DND-41 (cell line): ENCODE data around the gene CLIC5.

Experiments used
- ATAC-seq: fragments of 200-7000 bp; cut with Tn5 transposase; 3 replicates; pipeline ENCODE4 v1.9.1; 2021; ENCODE audit warnings: low read depth; ENCODE audit not compliant: insufficient read depth
- DNase-seq: peaks from one replicate; pipeline ENCODE4 v3.0.0-alpha.2; 2020
- H2AFZ ChIP-seq: 2 replicates; pipeline ENCODE4 v1.6.0; 2012; ENCODE audit warnings: low read depth, low read length
- H3K27ac ChIP-seq: 2 replicates; pipeline ENCODE4 v1.5.1; 2012; ENCODE audit warnings: low read length, inconsistent platforms
- H3K27me3 ChIP-seq: fragments of 200-600 bp; sonication (generic); 2 replicates; pipeline ENCODE4 v1.6.0; 2012; ENCODE audit warnings: low read length, mild to moderate bottlenecking, inconsistent platforms; ENCODE audit not compliant: insufficient read depth, poor library complexity
- H3K36me3 ChIP-seq: 2 replicates; pipeline ENCODE4 v1.5.1; 2012; ENCODE audit warnings: low read length, inconsistent platforms; ENCODE audit not compliant: insufficient read depth
- H3K4me1 ChIP-seq: 2 replicates; pipeline ENCODE4 v1.5.1; 2012; ENCODE audit warnings: mild to moderate bottlenecking, low read length; ENCODE audit not compliant: insufficient read depth
- H3K4me2 ChIP-seq: 2 replicates; pipeline ENCODE4 v1.6.0; 2012; ENCODE audit warnings: mild to moderate bottlenecking, moderate library complexity, low read length, inconsistent platforms; ENCODE audit not compliant: insufficient read depth
- H3K4me3 ChIP-seq, 2 experiments: fragments of 200-600 bp in 1 of 2; shearing (Covaris generic) in 1 of 2; 2 replicates each; pipeline ENCODE4 v1.5.1; 2012 to 2016; ENCODE audit warnings: inconsistent platforms in 2 of 2, low read length in 2 of 2, mild to moderate bottlenecking in 2 of 2, low read depth in 1 of 2, moderate library complexity in 1 of 2
- H3K79me2 ChIP-seq: 2 replicates; pipeline ENCODE4 v1.6.0; 2012; ENCODE audit warnings: low read length, inconsistent platforms; ENCODE audit not compliant: insufficient read depth
- H3K9ac ChIP-seq: 2 replicates; pipeline ENCODE4 v1.6.0; 2012; ENCODE audit warnings: low read depth, mild to moderate bottlenecking, inconsistent platforms, low read length, moderate library complexity
- H3K9me3 ChIP-seq: 2 replicates; pipeline ENCODE4 v1.5.1; 2012; ENCODE audit warnings: low read length, moderate library complexity, mild to moderate bottlenecking, inconsistent platforms; ENCODE audit not compliant: insufficient read depth, severe bottlenecking
- H4K20me1 ChIP-seq: 2 replicates; pipeline ENCODE4 v1.6.0; 2012; ENCODE audit warnings: low read length; ENCODE audit not compliant: insufficient read depth
- CTCF ChIP-seq: IDR thresholded peaks from 2 replicates; pipeline ENCODE4 v1.5.1; 2012; ENCODE audit warnings: borderline replicate concordance, low read length, moderate library complexity, mild to moderate bottlenecking; ENCODE audit not compliant: poor library complexity, severe bottlenecking; ENCODE audit errors: extremely low read depth
- EZH2 ChIP-seq: IDR thresholded peaks from 3 replicates; pipeline ENCODE4 v1.6.1; 2012; ENCODE audit warnings: borderline replicate concordance, low read depth, mild to moderate bottlenecking, moderate library complexity, low read length, inconsistent platforms; ENCODE audit not compliant: severe bottlenecking

Gene CLIC5

GRCh38 chr6:46015119-46015968 lies at the start of gene CLIC5:
TSS of gene CLIC5 (minus strand) at chr6:46015860. CDS start at chr6:46015542, 318 bp downstream.
- H3K4me3 ChIP-seq = no peak within 1 kb of the TSS
- DNase-seq = no peak

GRCh38 chr6:46062991-46063390 lies 47.3 kb upstream of the CLIC5 start:
- no peak for DNase-seq

More at GRCh38 chr6:46015119-46015968, at the start of gene CLIC5:
- no peak for ATAC-seq
- peaks cover 15% of the 10 kb centered on the region for H3K4me1 ChIP-seq
- H3K36me3 ChIP-seq = no peaks in the 10 kb centered on the region
- no peak within 1 kb of the TSS for H2AFZ ChIP-seq
- H3K79me2 ChIP-seq = no peaks in the 10 kb centered on the region
- no peak for TF ChIP-seq CTCF
- no peak for TF ChIP-seq EZH2
- no peak within 1 kb of the TSS for H3K27ac ChIP-seq
- no peaks in the 10 kb centered on the region for H3K27me3 ChIP-seq
- no peaks in the 10 kb centered on the region for H3K9me3 ChIP-seq
- no peak within 1 kb of the TSS for H3K9ac ChIP-seq
- no peaks in the 10 kb centered on the region for H4K20me1 ChIP-seq
- H3K4me2 ChIP-seq = no peak within 1 kb of the TSS

GRCh38 chr6:46062312-46062711 lies 46.7 kb upstream of the CLIC5 start:
- Histone ChIP-seq H3K79me2 (no peaks in the 10 kb centered on the region), H4K20me1 (no peaks in the 10 kb centered on the region), H2AFZ (no peak overlapping the region), H3K4me2 (no peak overlapping the region), H3K27me3 (peaks cover 15% of the 10 kb centered on the region), H3K9ac (no peak overlapping the region), H3K36me3 (no peaks in the 10 kb centered on the region), H3K4me1 (no peaks in the 10 kb centered on the region), H3K4me3 (no peak overlapping the region), H3K27ac (no peak overlapping the region), H3K9me3 (no peaks in the 10 kb centered on the region)
- no peak for ATAC-seq
- TF ChIP-seq EZH2 = no peak
- TF ChIP-seq CTCF = no peak
- no peak for DNase-seq

More at GRCh38 chr6:46062991-46063390, 47.3 kb upstream of the CLIC5 start:
- Histone ChIP-seq H3K36me3 (no peaks in the 10 kb centered on the region), H3K4me1 (no peaks in the 10 kb centered on the region), H3K27me3 (peaks cover 12% of the 10 kb centered on the region), H2AFZ (no peak overlapping the region), H3K4me2 (no peak overlapping the region), H3K9ac (no peak overlapping the region), H3K9me3 (no peaks in the 10 kb centered on the region), H3K4me3 (no peak overlapping the region), H3K79me2 (no peaks in the 10 kb centered on the region), H3K27ac (no peak overlapping the region), H4K20me1 (no peaks in the 10 kb centered on the region)
- ATAC-seq = no peak
- no peak for TF ChIP-seq CTCF
